Measurements from ENCODE around the gene GSTP1.

GSTP1 gene

DNA sequence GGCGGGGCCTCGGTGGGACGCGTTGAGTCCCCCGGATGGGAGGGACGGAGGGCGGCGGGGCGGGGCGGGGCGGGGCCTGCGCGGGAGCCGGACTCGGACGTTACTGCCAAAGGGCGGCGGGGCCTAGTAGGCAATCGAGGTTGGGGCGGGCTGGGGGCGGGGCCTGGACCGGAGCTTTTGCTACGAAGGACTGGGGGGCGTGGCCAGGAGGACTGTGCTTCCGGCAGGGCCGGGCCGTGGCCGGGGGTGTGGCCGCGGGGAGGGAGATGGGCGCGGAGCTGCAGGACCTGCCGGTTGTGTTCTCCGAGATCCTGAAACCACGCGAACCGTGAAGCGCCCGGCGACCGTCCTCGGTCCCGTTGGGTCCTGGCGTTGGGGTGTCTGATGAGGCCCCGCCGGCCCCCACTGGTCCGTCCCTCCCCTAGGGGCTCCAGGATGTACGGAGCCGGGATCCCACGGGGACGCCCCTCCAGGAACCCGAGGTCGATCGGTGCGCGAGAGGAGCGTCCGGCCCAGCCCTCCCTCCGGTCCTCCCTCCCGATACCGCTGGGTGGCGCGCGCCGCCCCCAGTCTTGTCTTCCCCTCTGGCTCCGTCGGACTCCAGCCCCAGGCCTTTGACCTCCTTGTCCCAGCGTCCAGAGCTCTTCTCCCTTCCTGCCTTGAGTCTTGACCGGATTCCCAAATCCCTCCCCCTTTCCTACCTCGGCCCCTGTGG is 46.8 kb downstream of the GSTP1 start:
- DNase-seq (ENCODE audit: low read depth in 2 of 2) = peak; percentile 89 to 93

DNA sequence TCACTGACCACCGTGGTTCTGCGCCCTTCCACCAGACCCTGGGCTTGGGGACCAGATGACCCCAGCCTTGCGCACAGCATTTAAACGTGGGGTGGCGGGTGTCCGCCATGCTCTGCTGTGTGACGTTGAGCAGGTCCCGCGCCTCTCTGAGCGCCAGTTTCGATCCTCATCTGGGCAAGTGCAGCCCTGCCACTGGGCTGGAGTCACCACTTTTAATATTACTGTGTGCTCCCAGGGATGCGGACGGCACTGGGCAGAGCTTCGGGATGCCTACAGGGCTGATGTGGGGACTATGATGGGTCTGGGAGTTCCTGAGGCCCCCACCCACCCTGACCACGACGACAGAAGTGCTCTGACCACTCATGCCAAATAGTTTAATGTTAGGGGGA is 47.3 kb downstream of the GSTP1 start:
- DNase-seq (ENCODE audit: low read depth in 2 of 2) = no peak

DNA sequence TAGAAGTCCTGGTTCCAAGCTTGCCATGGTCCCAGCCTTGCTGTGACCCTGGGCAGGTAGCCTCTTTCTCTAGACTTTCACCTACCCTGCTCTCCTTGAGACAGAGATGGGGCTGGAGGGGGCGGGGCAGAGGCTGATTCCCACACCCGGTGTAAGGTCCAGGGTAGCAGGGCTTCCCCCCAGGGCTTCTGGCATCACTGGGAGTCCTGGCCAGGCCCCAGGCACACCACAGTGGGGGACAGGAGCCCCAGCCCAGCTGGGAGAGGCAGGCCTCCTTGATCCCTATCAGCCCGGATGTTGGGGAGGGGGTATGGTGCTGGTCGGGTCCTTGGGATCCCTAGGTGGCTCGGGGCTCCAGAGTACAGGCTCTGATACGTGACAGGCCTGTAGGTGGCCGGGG is 47.8 kb downstream of the GSTP1 start:
- DNase-seq (ENCODE audit: low read depth in 2 of 2) = no peak

DNA sequence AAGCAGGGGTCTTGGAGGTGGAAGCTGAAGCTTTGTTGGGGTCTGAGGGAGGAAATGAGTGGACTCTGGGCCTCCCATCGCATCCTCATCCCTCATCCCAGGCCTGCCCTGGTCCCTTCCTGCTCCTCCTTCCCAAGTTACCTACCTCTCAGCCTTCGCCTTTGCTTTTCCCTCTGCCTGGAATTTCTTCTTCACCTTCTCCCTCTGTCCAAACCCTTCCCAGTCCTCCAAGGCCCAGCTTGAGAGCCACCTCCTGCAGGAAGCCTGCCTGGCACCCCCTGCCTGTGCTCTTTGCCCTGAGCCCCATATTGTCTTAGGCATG is 48.2 kb downstream of the GSTP1 start:
- DNase-seq (ENCODE audit: low read depth in 2 of 2) = no peak

DNA sequence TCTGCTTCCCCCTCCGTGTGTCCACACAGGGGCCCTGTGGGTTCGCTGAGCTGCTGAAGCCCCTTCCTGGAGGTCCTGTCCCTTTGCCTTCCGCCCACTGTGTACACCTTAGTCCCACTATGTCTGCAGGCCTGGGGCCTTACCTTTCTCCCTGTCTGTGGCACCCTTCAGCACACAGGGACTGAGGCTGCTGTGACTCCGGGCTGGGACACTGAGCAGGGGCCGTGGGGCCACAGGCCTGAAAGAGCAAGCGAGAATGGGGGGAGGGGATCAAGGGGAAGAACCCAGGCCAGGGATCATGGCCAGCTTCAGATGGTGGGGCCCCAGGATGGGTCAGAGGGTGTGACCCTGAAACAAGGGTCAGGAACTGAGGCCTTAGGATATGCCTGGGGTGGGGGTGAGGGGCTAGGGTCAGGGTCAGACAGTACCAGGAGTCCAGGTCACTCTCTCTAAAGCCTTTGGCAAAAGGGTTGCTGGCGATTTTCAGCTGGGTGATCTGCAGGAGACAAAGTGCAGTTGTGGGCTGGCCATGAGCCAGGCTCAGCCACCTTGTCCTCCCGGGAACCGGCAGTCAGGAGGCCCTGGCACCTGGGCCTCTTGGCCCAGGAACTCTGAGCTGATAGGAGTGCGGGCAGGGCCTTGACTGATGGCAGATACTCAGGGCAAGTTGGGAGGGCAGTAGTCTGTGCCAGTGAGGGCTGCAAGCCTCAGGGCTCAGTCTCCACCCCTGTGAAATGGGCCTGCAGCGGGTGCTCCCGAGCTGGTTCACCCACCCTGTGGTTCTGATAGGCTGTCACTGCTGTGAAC is 48.8 kb downstream of the GSTP1 start:
- no peak for DNase-seq (ENCODE audit: low read depth in 2 of 2)

DNA sequence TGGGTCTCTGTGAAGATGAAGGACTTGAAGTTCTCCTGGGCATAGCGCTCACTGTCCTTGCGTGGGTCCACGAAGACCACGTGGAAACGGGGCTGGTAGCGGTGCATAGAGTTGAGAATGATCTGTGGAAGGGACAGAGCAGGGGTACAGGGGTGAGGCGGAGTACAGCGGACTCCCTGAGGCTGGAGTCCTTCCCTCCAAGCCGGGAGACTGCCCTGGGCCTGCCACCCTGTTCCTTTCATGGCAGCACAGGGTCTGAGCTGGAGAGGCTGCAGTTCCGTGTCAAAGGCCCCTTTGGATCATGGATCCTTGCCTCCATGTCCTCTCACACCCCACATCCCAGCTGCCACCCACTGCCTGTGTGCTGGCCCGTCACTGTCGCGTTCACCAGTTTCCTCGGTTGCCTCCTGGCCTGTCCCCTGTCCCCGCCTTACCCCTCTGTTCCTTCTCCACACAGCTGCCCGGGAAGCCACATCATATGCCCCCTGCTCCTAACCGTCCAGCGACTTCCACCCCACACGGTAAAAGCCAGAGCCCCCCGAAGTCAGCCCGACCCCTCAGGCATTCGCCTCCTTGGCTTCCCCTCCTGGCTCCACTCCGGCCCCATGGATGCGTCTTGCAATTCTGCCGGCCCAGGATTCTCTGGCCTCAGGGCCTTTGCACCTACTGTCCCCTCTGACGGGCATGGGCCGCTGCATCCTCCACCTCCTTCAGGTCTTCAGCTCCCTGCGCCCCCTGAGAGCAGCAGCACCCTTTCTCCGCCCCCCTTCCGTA is 49.6 kb downstream of the GSTP1 start:
- DNase-seq (ENCODE audit: low read depth in 2 of 2) = no peak

DNA sequence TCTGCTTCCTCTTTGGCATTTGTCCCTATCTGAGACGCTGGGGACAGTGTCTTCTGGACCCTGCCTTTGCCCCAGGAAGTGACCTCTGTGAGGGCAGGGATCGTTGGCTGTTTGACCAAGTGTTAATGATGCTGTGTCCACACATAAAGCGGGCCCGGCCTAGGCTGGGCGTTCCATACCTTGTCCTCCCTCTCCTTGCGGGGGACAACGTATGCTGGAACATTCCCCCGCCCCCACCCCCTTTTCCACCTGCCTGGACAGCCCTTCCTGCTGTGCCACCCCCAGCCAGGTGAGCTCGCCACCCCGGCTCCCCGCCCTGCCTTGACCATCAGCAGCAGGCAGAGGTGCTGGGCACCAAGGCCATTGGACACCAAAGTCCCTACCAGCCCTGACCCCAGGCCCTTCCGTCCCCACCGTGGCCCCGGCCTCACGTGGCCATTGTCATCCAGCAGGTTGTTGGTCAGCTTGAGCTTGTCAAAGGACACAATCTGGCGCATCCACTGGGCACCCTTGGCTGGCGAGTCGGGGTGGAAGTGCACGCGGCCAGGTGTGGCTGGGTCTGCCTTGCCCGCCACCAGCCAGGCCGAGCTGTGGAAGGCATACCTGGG is 50.2 kb downstream of the GSTP1 start:
- DNase-seq (ENCODE audit: low read depth in 2 of 2) = no peak

DNA sequence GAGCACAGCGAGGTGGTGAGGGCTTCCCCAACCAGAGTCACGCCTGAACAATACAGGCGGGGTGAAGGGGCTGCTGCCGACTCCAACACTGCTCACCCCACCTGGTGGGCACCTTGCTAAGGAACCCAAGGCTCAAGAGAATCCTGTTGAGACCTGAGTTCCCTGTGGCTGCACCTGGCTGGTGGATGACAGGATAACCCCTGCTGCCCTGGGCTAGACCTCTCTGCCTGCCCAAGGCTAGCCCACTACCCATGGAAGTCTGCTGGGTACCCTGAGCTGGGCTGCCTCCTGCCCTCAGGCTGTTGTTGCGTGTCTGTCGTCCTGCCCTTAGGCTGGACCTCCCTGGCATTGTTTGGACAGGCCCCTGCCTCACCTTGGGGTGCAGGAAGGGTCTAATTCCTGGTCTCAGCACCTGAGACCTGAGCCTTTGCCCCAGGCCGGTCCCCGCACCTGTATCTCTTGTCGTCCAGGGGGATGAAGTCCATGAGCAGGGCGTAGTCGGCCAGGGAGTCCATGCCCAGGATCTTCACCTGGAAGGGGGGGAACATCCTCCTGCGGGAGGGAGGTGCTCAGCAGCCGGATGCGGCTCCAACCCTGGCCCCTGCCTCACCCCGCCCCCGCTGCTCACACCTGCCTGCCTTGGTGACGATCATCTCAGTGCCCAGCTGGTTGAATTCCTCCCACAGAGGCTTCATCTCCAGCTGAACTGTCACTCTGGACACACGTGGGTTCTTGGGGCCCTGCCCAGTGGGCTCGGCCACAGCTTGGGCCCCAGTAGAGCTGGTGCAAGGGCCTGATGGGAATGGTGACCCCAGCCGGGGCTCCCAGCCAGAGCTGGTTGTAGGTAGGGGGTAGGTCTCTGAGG is 51.0 kb downstream of the GSTP1 start:
- DNase-seq (ENCODE audit: low read depth in 2 of 2) = no peak

DNA sequence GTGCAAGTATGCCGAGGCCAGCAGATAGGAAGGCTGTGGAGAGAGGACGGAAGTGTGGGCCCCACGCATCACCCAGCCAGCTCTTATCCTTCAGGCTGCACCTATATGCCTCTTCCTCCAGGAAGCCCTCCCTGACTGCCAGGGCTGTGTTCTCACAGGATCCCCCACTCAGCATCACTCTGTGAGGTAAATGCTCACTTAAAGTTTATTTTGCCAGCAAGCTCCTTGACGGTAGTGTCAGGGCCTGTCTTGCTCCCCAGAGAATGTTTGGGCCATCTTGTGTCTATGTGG is 51.6 kb downstream of the GSTP1 start:
- DNase-seq (ENCODE audit: low read depth in 2 of 2) = no peak

All from stimulated activated CD8-positive, alpha-beta memory T cell treated with anti-CD3 and anti-CD28 coated beads, Interleukin-7, amount 100 ng/mL, for 4 hours (primary cell).